Posterior vena cava (tissue), 2 donors: ENCODE results near the gene SSB. TPM values are rescaled to one million over a fixed set of nuclear protein-coding genes. Genes with fewer than 3 reads are reported as not detected.
"Not testable (repeated sequence)": the region's sequence is repeated elsewhere in the genome, so short reads cannot be mapped to it uniquely, and the experiment has no call there.

Experiments used
- DNase-seq: peaks from one replicate; pipeline ENCODE4 v3.0.0-alpha.2; 2020; ENCODE audit warnings: low spot score
- intact Hi-C, 2 donors: fragments of 100-400 bp; cut with DNase I; formaldehyde crosslinking; loops; one replicate each; pipeline versions ENCODE4 v1.14.1 to v1.14.2; 2022 to 2023
- long read RNA-seq, 2 donors: library from polyadenylated mRNA; unstranded; transcript quantifications; one replicate each; pipeline ENCODE4 v2.0.0, GENCODE V29; 2020 to 2021
- total RNA-seq, 2 donors: library from RNA; stranded (reverse); fragmentation: NEBNext Ultra II Directional; extraction: Animal tissue kit (Norgen Biotek cat#: 25700); gene quantifications; one replicate each; pipeline ENCODE4 v1.2.1, GENCODE V29; 2021
- donor health status: DM: yes; HTN: yes; CAD: no.
- donor health status: DM: yes; HTN: yes; CAD: no.

SSB gene
- 10 to 100 TPM; 70.6 to 75.7 TPM for total RNA-seq
- long read RNA-seq, donor 1, transcript SSB-201 (12 exons, 1,709 nt) = major isoform, 12 of 21 reads
- long read RNA-seq, donor 1, partial matches to known transcripts = 8 of 21 reads
- long read RNA-seq, donor 1, other reads (novel, unspliced or antisense) = 1 of 21 reads
- long read RNA-seq, donor 2, transcript SSB-201 (12 exons, 1,709 nt) = major isoform, 14 of 56 reads
- long read RNA-seq, donor 2, partial matches to known transcripts = 38 of 56 reads
- long read RNA-seq, donor 2, other reads (novel, unspliced or antisense) = 2 of 56 reads

DNA sequence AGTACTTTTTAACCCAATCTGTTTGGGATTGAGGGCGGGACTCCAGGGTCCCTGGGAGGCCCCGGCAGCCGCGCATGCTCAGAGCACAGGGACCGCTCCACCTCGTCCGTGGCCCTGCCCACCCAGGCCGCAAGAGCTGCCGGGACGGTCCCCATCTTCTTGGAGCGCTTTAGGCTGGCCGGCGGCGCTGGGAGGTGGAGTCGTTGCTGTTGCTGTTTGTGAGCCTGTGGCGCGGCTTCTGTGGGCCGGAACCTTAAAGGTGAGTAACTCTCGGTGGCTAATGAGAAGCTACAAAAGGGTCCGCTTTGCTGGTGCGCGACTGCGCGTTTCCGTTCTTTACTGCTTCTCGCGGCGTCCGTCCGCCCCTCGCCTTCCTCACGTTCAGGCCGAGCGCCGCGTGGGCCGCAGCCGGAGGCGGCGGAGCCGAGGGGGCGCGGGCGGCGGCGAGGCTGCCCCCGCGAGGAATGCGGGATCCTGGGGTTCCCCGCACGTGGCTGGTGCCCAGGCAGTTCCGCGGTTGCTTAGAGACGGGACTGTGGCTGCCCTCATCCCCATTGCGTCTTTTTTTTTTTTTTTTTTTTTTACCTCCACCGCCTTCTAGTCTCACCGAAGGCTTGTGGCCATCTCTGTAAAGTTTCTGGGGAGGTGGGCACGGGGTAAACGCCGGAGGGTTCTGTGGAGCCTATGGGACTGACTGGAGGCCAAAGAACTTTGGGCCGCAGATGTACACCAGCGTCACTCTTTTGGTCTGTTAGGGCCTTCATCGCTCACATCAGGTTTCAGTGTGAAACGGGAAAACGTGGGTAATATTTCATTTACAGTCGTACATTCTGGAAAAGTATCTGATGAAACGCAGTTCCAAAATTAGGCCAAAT lies at the start of gene SSB:
TSS of gene SSB (plus strand) at position 154 of the 875 bp plus-strand sequence. CDS start 2,090 bp downstream, outside the sequence.
- intact Hi-C loops = no loop called here
- peak; percentile 98 for DNase-seq

DNA sequence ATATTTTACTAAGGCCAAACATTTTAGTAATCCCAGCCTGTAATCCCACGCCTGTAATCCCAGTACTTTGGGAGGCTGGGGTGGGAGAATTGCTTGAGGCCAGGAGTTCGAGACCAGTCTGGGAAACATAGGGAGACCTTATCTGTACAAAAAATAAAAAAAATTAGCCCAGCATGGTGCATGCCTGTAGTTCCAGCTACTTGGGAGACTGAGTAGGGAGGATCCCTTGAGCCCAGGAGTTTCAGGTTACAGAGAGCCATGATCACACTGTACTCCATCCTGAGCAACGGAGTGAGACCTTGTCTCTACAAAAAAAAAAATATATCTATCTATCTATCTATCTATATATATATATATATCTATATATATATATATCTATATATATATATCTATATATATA lies 45.9 kb upstream of the SSB start:
- intact Hi-C loops = no loop called here
- no peak for DNase-seq

DNA sequence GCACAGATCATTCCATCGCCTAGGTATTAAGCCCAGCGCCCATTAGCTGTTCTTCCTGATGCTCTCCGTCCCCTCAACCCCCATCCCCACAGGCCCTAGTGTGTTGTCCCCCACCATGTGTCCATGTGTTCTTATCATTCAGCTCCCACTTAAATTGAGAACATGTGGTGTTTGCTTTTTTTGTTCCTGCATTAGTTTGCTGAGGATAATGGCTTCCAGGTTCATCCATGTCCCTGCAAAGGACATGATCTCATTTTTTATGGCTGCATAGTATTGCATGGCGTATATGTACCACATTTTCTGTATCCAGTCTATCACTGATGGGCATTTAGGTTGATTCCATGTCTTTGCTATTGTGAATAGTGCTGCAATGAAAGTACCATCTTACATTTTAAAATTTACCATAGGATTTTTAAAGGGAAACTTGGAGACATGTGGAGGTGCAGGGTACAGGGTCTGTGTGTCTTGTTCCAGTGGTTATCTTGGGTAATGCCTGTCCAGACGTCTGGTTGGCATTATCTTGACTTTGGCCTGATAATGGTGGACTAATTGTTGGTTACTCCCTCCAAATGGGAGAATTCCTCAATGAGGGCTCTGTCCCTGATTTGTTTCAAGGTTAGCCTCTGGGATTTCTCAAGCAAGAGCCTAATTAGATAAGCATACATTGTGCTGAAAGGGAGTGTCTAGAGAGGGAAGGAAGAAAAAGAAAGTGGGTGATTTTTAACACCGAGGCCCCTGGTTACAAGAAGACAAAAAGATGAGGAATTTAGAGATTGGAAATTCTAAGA lies 43.4 kb upstream of the SSB start:
- intact Hi-C loops = no loop called here
- DNase-seq = no peak

DNA sequence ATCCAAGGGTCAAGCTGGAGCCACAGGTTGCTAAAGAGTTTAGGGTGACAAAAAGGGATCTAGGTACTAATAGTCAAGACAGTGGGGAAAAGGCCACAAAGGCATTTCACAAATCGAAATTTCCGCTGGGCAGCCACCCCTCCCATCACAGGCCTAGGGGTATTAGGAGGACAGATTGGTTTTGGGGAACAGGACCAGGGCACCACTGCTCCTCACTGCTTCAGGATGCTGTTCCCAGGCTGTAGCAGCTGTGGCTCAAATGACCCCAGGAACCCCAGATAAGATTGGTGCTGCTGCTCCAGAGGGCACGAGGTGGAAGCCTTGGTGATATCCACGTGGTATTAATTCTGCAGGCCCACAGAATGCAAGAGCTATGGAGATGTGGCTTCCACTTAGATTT lies 42.3 kb upstream of the SSB start:
- DNase-seq = no peak
- intact Hi-C loops = no loop called here

DNA sequence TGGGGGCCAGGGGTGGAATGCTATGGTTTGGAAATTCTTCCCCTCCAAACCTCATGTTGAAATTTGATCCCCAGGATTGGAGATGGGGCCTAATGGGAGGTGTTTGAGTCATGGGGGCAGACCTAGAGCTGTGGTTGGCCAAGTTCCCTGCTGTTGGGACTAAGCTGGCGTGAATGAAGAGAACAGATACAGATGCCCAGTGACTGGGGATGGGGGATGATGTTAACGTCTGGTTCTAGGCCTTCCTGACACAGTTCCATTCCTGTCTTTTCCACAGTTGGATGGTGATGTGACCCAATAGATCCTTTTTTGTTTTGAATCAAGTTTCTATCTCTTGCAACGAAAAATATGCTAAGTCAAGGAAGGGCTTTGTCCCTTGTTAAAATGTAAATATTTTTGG lies 41.3 kb upstream of the SSB start:
- DNase-seq = no peak
- intact Hi-C loops = no loop called here

DNA sequence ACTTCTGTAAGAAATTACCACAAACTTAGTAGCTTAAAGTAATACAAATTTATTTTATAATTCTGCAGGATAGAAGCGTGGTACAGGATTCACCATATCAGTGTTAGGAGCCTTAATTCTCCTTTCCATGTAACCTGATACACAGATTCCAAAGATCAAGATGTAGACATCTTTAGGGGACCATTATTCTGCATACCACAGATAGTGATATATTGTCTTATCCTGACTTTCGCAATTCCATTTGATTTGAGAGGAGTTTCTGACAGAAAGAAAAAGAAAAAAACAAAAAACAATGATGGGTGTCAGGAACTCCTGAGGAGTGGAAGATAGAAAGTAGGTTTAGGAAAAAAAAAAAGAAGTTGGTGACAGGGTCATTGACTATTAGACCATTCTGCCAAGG lies 40.9 kb upstream of the SSB start:
- intact Hi-C loops = no loop called here
- no peak for DNase-seq

DNA sequence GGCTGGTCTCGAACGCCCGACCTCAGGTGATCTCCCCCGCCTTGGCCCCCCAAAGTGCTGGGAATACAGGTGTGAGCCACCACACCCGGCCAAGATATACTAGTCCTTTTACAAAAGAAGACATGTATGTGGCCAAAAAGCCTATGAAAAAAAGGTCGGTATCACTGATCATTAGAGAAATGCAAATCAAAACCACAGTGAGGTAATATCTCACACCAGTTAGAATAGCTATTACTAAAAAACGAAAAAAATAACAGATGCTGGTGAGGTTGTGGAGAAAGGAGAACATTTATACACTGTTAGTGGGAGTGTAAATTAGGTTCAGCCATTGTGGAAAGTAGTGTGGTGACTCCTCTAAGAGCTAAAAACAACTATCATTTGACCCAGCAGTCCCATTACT lies 38.7 kb upstream of the SSB start:
- intact Hi-C loops = no loop called here

DNA sequence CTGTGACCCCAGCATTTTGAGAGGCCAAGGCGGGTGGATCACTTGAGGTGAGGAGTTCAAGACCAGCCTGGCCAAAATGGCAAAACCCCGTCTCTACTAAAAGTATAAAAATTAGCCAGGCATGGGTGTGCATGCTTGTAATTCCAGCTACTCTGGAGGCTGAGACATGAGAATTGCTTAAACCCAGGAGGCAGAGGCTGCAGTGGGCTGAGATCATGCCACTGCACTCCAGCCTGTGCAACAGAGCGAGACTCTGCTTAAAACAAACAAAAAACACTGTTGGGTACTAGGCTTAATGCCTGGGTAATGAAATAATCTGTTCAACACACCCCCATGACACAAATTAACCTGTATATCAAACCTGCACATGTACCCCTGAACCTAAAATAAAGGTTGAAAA lies 37.9 kb upstream of the SSB start:
- DNase-seq, intact Hi-C loops: not testable (repeated sequence)

More for the DNA sequence above, 38.7 kb upstream of the SSB start:
- no peak for DNase-seq

DNA sequence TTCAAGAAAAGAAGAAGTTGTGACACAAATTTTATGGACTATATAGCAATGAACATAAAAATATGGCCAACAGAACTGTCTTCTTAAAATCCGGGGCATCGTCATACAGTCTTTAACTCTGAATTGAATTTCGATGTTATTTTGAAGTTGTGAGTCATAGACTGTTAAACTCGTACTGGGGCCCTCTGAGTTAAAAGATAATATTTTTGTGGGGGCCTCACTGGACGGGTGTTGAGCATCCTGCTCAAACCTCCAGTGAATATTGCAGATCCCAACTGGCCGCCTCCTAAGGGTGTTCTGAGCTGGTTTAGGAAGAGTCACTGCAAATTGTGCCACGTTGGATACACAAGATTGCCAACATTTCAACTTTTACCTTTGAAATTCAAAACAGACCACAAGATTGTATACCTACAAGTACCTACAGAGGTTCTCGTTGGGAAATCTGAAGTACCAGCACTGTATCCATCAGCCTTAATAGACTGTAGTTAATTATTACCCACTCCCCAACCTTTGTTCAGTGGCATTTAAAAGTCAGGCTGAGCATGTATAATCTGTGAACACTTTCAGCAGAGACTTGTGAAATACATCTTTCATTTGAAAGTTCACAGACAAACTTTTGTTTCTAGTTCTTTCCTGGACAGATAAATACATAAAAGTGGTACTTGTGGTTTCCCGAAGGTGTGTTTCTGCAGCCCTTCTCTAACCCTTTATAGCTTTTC lies 37.3 kb upstream of the SSB start:
- intact Hi-C loops = no loop called here
- DNase-seq = no peak

DNA sequence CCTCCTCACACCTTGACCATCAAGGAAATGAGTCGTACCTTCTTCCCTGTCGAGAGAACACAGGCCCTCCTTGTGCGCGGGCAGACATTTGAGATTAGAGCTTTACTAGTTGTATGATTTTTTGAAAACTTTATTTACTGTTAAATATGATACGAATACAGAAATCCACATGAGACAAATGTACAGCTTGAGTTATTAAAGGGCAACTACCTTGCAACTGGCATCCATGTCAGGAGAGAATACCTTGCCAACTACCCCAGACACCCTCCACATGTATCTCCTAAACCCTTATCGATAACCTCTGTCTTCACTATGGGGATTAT lies 36.7 kb upstream of the SSB start:
- no peak for DNase-seq
- intact Hi-C loops = no loop called here

DNA sequence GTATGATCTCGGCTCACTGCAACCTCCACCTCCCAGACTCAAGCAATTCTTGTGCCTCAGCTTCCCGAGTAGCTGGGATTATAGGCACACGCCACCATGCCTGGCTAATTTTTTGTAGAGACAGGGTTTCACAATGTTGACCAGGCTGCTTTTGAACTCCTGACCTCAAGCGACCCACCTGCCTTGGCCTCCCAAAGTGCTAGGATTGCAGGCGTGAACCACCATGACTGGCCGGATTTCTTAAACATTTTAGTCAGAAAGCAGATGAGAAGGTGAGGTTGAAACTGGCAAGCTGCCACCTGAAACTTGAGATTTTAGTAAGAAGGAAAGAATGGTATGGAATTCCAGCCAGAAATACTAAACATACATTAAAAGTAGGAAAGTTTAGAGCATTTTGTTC lies 33.1 kb upstream of the SSB start:
- intact Hi-C loops = no loop called here
- DNase-seq = no peak

DNA sequence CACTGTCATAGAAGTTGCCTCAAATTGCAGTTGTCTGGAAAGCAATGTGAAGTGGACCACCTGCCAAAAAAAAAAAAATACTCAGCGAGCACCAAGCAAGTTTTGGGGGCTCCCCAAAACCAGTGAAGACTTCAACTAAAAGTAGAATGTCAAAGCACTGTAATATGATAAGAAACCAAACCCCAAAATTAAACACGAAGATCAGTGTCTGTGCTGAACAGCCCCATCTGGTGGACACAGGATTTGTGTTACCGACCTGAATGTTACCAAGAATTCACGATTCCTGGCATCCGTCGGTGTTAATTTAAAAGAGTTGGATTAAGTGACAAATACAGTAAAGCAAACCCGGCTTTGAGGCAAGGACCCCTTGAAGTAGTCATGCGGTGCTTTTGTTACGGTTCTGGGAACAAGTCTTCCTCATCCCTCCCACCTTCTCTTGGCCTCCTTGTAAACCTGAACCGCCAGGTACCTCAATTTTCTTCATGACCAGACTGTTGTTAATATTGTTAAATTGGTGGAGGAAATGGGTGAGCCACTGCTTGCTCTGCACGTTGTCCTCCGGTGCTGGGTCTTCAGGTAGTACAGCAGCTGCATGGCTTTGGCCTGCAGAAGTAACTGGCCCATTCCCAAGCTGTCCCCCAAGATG lies 31.3 kb upstream of the SSB start:
- DNase-seq = no peak
- intact Hi-C loops = no loop called here

DNA sequence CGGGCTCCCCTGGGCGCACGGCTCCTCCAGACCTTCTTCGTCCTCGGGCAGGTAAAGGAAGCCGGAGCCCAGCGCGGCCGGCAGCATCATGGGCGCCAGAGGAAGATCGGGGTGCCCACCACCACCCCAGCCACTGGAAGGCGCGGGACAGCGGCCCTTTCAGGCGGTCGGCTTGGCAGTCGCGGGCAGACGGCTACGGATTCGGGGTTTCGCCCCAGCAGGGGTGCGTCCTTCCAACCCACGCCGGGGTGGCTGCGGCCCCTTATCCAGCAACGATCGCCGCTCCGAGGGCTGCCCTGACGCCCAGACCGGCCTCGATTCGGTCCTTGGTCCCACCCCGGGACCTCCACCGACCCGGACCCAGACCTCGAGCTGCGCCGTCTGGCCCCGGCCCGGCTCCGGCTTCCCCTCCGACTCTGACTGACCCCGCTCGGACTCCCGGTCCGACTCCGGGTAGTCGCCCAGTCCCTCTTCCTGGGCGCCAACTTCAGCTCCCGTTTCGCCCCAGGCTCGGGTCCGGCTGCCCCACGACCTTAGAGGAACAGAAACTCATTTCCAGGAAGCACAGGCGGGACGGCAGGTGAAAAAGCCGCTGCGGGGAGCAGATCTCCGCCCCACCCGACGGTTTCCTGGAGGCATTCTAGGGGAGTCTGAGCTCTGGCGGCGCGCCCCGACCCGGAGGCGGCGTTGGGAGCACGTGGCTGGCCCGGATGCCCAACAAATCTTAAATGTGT lies 30.2 kb upstream of the SSB start:
- intact Hi-C loops = no loop called here

DNA sequence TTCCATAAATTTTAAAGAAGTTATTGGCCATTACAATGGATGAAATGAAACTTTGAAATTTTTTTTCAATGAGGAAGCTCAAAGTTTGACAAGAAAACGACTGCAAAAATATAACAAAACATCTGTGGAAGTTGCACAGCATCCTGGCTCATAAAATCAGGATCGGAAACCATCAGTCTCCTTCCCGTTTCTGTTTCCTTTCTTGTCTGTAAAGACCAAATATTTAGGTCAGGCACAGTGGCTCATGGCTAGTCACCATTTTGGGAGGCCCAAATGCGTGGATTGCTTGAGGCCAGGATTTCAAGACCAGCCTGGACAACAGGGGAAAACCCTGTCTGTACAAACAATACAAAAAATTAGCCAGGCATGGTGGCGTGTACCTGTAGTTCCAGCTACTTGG lies 27.6 kb upstream of the SSB start:
- no peak for DNase-seq
- intact Hi-C loops = no loop called here

More for the DNA sequence above, 30.2 kb upstream of the SSB start:
- peak; percentile 81 for DNase-seq

DNA sequence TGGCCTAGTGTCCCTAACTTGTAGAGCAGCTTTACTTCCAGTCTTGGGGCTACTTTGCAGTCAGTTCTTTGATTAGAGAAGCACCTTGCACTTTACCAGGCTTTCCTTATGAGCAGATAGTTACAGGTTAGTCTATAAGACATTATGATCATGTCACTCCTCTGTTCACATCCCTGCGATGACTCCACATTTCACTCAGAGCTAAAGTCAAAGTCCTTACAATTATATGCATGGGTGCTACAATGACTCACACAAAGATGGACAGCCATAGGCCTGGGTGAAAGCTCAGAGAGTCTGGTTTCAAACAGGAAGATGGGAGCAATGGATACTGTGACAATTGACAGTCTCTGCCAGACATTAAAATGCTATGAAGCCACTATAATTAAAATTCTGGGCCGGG lies 27.1 kb upstream of the SSB start:
- intact Hi-C loops = no loop called here
- DNase-seq = no peak

DNA sequence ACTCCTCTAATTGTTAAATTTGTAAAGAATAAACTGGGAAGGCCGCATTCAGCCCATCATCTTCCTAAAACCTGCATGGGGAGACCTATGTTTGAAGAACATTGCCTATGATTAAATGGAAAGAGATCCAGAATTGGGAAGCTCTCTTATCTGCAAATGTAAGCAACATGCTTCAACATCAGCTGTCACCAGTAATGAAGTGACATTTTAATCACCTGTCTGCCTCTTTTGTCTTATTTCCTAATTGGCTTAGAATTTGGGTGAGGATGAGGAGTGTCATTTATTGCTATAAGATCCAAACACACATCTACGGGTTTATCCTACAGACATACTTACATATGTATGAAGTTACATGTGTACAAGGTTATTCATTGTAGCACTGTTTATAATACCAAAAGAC lies 26.0 kb upstream of the SSB start:
- DNase-seq = no peak
- intact Hi-C loops = no loop called here

DNA sequence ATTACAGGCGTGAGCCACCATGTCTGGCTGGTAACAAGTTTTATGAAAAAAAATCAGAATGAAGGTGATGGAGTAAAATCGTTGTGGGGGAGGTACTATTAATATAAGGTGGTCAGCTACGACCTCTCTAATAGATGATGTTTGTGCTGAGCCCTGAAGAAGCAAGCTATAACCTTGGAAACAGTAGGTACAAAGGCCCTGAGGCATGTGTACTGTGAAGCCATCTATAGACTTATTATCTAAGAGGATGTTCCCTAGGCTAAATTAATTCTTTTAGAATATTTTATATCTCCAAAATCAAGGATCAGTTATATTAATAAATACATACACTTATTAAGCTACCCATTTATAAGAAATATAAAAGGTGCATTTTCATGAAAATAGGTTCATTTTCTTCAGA lies 23.3 kb upstream of the SSB start:
- intact Hi-C loops = no loop called here

DNA sequence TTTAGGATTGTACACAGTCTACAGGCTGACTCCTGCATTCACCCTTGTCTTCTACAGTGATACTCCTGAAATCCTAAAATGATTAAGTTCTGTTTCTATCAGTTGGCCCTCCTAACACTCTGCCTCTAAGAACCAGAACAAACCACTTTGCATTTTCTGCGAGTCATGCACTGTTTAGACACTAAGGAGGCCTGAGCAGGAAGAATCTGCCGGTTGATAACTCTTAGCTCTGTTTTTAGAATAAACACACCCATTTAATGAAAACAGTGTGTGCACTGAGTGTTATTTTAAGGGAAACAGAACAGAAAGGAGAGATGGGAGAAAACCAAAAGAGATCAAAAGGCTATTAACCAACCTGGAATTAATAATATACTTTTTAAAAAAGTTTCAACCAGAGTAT lies 22.9 kb upstream of the SSB start:
- intact Hi-C loops = no loop called here
- no peak for DNase-seq

More for the DNA sequence above, 23.3 kb upstream of the SSB start:
- no peak for DNase-seq
